ENCODE measurements around the gene PFN3.

PFN3 gene

GRCh38 chr5:177402271-177403043, 2.0 kb upstream of the PFN3 start:
- peak; percentile 43 to 60 (median 47) for TF ChIP-seq CTCF (IDR thresholded peaks at IDR 0.05; ENCODE audit: unreplicated experiment in 3 of 3)
- Mint-ChIP-seq H3K27ac (peak overlapping the region in 2 of 3 experiments; percentile 69 to 72), H3K27me3 (ENCODE audit: low read depth) (peaks cover 57% of the 10 kb centered on the region), H3K4me3 (peak overlapping the region; percentile 85 to 87 (median 86)), H3K9me3 (no peaks in the 10 kb centered on the region), H3K36me3 (ENCODE audit: low read depth) (no peaks in the 10 kb centered on the region), H3K4me1 (peaks cover 11% of the 10 kb centered on the region)

GRCh38 chr5:177397875-177398390, 2.5 kb downstream of the PFN3 start:
- Mint-ChIP-seq H3K27ac (no peak overlapping the region), H3K27me3 (ENCODE audit: low read depth) (peaks cover 30% of the 10 kb centered on the region), H3K4me3 (no peak overlapping the region), H3K9me3 (no peaks in the 10 kb centered on the region), H3K36me3 (ENCODE audit: low read depth) (no peaks in the 10 kb centered on the region), H3K4me1 (peaks cover 6% of the 10 kb centered on the region)
- no peak for TF ChIP-seq CTCF (IDR thresholded peaks at IDR 0.05; ENCODE audit: unreplicated experiment in 3 of 3)

- H3K27me3 Mint-ChIP-seq (ENCODE audit: low read depth): peaks cover 19% of the 10 kb centered on the region
- H3K9me3 Mint-ChIP-seq: no peaks in the 10 kb centered on the region
- no peak for TF ChIP-seq CTCF (IDR thresholded peaks at IDR 0.05; ENCODE audit: unreplicated experiment in 3 of 3)
- no peaks in the 10 kb centered on the region for H3K4me1 Mint-ChIP-seq
- H3K36me3 Mint-ChIP-seq (ENCODE audit: low read depth): no peaks in the 10 kb centered on the region
- no peak overlapping the region for H3K27ac Mint-ChIP-seq
- no peak overlapping the region for H3K4me3 Mint-ChIP-seq
These were observed 3.7 kb downstream of the PFN3 start for GRCh38 chr5:177396807-177397206.

- no peak overlapping the region for H3K27ac Mint-ChIP-seq
- H3K4me3 Mint-ChIP-seq: no peak overlapping the region
- H3K9me3 Mint-ChIP-seq: no peaks in the 10 kb centered on the region
- peaks cover 12% of the 10 kb centered on the region for H3K27me3 Mint-ChIP-seq (ENCODE audit: low read depth)
- no peak for TF ChIP-seq CTCF (IDR thresholded peaks at IDR 0.05; ENCODE audit: unreplicated experiment in 3 of 3)
- no peaks in the 10 kb centered on the region for H3K36me3 Mint-ChIP-seq (ENCODE audit: low read depth)
- H3K4me1 Mint-ChIP-seq: no peaks in the 10 kb centered on the region
These were observed 4.4 kb downstream of the PFN3 start for GRCh38 chr5:177396078-177396477.

GRCh38 chr5:177393990-177394389, 6.5 kb downstream of the PFN3 start:
- H3K4me1 Mint-ChIP-seq: peaks cover 12% of the 10 kb centered on the region
- H3K4me3 Mint-ChIP-seq: no peak overlapping the region
- peaks cover 18% of the 10 kb centered on the region for H3K27me3 Mint-ChIP-seq (ENCODE audit: low read depth)
- no peaks in the 10 kb centered on the region for H3K36me3 Mint-ChIP-seq (ENCODE audit: low read depth)
- no peak for TF ChIP-seq CTCF (IDR thresholded peaks at IDR 0.05; ENCODE audit: unreplicated experiment in 3 of 3)
- H3K9me3 Mint-ChIP-seq: no peaks in the 10 kb centered on the region
- no peak overlapping the region for H3K27ac Mint-ChIP-seq

Measured in nephron (organoid).